Thymus (tissue), 11 donors: ENCODE measurements around the gene RDX. TPM values are rescaled to one million over a fixed set of nuclear protein-coding genes. Genes with fewer than 3 reads are reported as not detected.

Experiments used
- DNase-seq, 9 donors: peaks; one replicate each; pipeline ENCODE4 v3.0.0-alpha.2; 2013; ENCODE audit warnings: low spot score in 9 of 9, low read depth in 6 of 9, missing footprints in 1 of 9
- H3K27ac ChIP-seq, 2 donors: one replicate each; pipeline ENCODE4 v1.5.1; 2013; ENCODE audit warnings: control low read depth in 1 of 2, low read depth in 1 of 2, low read length in 1 of 2, mild to moderate bottlenecking in 1 of 2, moderate library complexity in 1 of 2
- H3K27me3 ChIP-seq, 2 donors: one replicate each; pipeline ENCODE4 v1.5.1; 2013; ENCODE audit warnings: low read length in 1 of 2; ENCODE audit not compliant: control insufficient read depth in 2 of 2, insufficient read depth in 1 of 2
- H3K36me3 ChIP-seq, 2 donors: one replicate each; pipeline ENCODE4 v1.5.1; 2013; ENCODE audit warnings: low read length in 1 of 2, mild to moderate bottlenecking in 1 of 2, moderate library complexity in 1 of 2; ENCODE audit not compliant: control insufficient read depth in 2 of 2, insufficient read depth in 2 of 2
- H3K4me1 ChIP-seq, 2 donors: one replicate each; pipeline ENCODE4 v1.5.1; 2013; ENCODE audit warnings: low read length in 2 of 2; ENCODE audit not compliant: control insufficient read depth in 2 of 2, insufficient read depth in 2 of 2
- H3K4me3 ChIP-seq, 2 donors: one replicate each; pipeline ENCODE4 v1.5.1; 2013; ENCODE audit warnings: low read length in 2 of 2, control low read depth in 1 of 2, mild to moderate bottlenecking in 1 of 2
- H3K9me3 ChIP-seq, 2 donors: one replicate each; pipeline ENCODE4 v1.5.1; 2013; ENCODE audit warnings: low read length in 1 of 2, mild to moderate bottlenecking in 1 of 2; ENCODE audit not compliant: control insufficient read depth in 2 of 2, insufficient read depth in 1 of 2
- WGBS: extraction: QIAGEN DNeasy Blood & Tissue Kit; methylation state at CpG from one replicate; pipeline ENCODE4 v1.1.7; 2013; 5-methylcytosine and 5-hydroxymethylcytosine counted together
- polyA plus RNA-seq: library from polyadenylated mRNA; stranded (reverse); fragments of 200-250 nt; gene quantifications from one replicate; pipeline ENCODE4 v1.2.3, GENCODE V29; 2013
- total RNA-seq: library from RNA; stranded (reverse); fragments of 120-200 nt; gene quantifications from one replicate; pipeline ENCODE4 v1.2.4, GENCODE V29; 2013
- donor health status: healthy.

RDX gene
- total and polyA plus RNA-seq, 2 donors: 23.5 to 24.1 TPM

GRCh38 chr11:110331626-110332025 lies 35.2 kb upstream of the RDX start:
- Histone ChIP-seq H3K9me3 (no peaks in the 10 kb centered on the region), H3K27me3 (no peaks in the 10 kb centered on the region), H3K27ac (no peak overlapping the region), H3K36me3 (no peaks in the 10 kb centered on the region), H3K4me1 (peaks cover 0 to 6% of the 10 kb centered on the region in 2 donors), H3K4me3 (no peak overlapping the region)
- DNase-seq: no peak
- WGBS: 92% methylated on average over 1 of the region's 1 CpG

GRCh38 chr11:110329445-110329844 lies 33.0 kb upstream of the RDX start:
- H3K36me3 ChIP-seq: no peaks in the 10 kb centered on the region

GRCh38 chr11:110327508-110327907 lies 31.1 kb upstream of the RDX start:
- 89% methylated on average over 3 of the region's 3 CpGs for WGBS
- Histone ChIP-seq H3K4me3 (no peak overlapping the region), H3K27me3 (no peaks in the 10 kb centered on the region), H3K27ac (no peak overlapping the region), H3K4me1 (peaks cover 0 to 6% of the 10 kb centered on the region in 2 donors), H3K9me3 (no peaks in the 10 kb centered on the region), H3K36me3 (no peaks in the 10 kb centered on the region)
- DNase-seq: no peak

More at GRCh38 chr11:110329445-110329844, 33.0 kb upstream of the RDX start:
- no peak for DNase-seq
- Histone ChIP-seq H3K27me3 (no peaks in the 10 kb centered on the region), H3K9me3 (no peaks in the 10 kb centered on the region), H3K4me3 (no peak overlapping the region), H3K4me1 (peaks cover 0 to 6% of the 10 kb centered on the region in 2 donors), H3K27ac (no peak overlapping the region)
- 97% methylated on average over 1 of the region's 1 CpG for WGBS

- Histone ChIP-seq H3K27me3 (no peaks in the 10 kb centered on the region), H3K36me3 (no peaks in the 10 kb centered on the region), H3K4me3 (no peak overlapping the region), H3K4me1 (peaks cover 0 to 4% of the 10 kb centered on the region in 2 donors), H3K9me3 (no peaks in the 10 kb centered on the region), H3K27ac (no peak overlapping the region)
- no peak for DNase-seq
- WGBS: 97% methylated on average over 4 of the region's 4 CpGs
Measured at GRCh38 chr11:110323786-110324185, 27.4 kb upstream of the RDX start.

GRCh38 chr11:110319501-110319900 lies 23.1 kb upstream of the RDX start:
- 89% methylated on average over 3 of the region's 3 CpGs for WGBS
- H3K27me3 ChIP-seq: no peaks in the 10 kb centered on the region

GRCh38 chr11:110318638-110319404 lies 22.4 kb upstream of the RDX start:
- DNase-seq: no peak
- no peaks in the 10 kb centered on the region for H3K27me3 ChIP-seq
- no peak overlapping the region for H3K27ac ChIP-seq
- H3K36me3 ChIP-seq: no peaks in the 10 kb centered on the region
- no peak overlapping the region for H3K4me3 ChIP-seq
- no peaks in the 10 kb centered on the region for H3K4me1 ChIP-seq
- 100% methylated on average over 1 of the region's 1 CpG for WGBS
- no peaks in the 10 kb centered on the region for H3K9me3 ChIP-seq

More at GRCh38 chr11:110319501-110319900, 23.1 kb upstream of the RDX start:
- H3K4me1 ChIP-seq: no peaks in the 10 kb centered on the region
- H3K9me3 ChIP-seq: no peaks in the 10 kb centered on the region
- H3K27ac ChIP-seq: no peak overlapping the region
- H3K4me3 ChIP-seq: no peak overlapping the region
- no peaks in the 10 kb centered on the region for H3K36me3 ChIP-seq
- DNase-seq: no peak

- H3K4me3 ChIP-seq: no peak overlapping the region
- no peaks in the 10 kb centered on the region for H3K9me3 ChIP-seq
- WGBS: 82% methylated on average over 3 of the region's 3 CpGs
- no peaks in the 10 kb centered on the region for H3K36me3 ChIP-seq
- H3K27ac ChIP-seq: no peak overlapping the region
- no peaks in the 10 kb centered on the region for H3K4me1 ChIP-seq
- H3K27me3 ChIP-seq: no peaks in the 10 kb centered on the region
- DNase-seq: no peak
Measured at GRCh38 chr11:110317516-110317932, 21.1 kb upstream of the RDX start.

GRCh38 chr11:110314366-110315095 lies 18.1 kb upstream of the RDX start:
- DNase-seq: no peak
- no peaks in the 10 kb centered on the region for H3K36me3 ChIP-seq
- H3K27me3 ChIP-seq: no peaks in the 10 kb centered on the region
- 97% methylated on average over 9 of the region's 9 CpGs for WGBS
- no peaks in the 10 kb centered on the region for H3K9me3 ChIP-seq
- H3K4me1 ChIP-seq: no peaks in the 10 kb centered on the region
- no peak overlapping the region for H3K4me3 ChIP-seq
- no peak overlapping the region for H3K27ac ChIP-seq

GRCh38 chr11:110312670-110313069 lies 16.3 kb upstream of the RDX start:
- Histone ChIP-seq H3K27ac (no peak overlapping the region), H3K4me3 (no peak overlapping the region), H3K9me3 (no peaks in the 10 kb centered on the region), H3K27me3 (no peaks in the 10 kb centered on the region), H3K4me1 (no peaks in the 10 kb centered on the region), H3K36me3 (no peaks in the 10 kb centered on the region)
- no peak for DNase-seq
